8988T (cell line): ENCODE data around the gene DDX18.

ENCODE experiments used
- DNase-seq: peaks from one replicate; pipeline ENCODE4 v3.0.0; 2011

Gene DDX18

DNA sequence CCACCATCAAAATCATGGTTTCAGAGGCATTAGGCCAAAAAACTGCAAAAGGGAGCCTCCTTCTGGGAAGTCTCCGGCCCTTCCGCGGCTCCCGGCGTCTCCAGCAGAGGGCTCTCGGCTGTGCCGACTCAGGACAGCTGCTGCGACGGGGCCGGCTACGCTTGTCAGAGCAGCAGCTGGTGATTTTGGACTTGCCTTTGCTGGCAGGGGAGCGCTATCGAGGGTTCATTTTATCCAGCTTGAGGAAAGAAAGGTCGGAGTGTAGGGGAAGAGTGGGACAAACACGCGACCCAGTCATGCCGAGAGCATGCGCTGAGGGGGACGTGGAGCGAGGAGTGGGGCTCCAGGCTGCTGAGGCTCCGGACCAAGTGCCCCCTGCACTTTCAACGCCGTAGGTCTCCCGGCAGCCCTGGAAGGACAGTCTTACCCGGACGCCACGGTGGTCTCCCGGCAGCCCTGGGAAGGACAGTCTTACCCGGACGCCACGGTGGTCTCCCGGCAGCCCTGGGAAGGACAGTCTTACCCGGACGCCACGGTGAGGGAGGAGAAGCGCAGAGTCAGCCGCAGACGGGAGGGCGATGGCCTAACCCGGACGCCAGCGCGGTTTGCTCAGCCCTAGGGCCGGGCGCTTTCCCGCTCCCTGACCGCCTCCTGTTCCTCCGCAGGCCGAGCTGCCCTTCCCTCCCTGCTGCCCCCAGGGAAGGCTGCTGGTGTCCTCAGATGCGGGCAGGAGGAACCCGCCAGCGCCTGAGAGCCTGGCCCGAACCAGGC is 21.7 kb downstream of the DDX18 start:
- peak; percentile 49 for DNase-seq

DNA sequence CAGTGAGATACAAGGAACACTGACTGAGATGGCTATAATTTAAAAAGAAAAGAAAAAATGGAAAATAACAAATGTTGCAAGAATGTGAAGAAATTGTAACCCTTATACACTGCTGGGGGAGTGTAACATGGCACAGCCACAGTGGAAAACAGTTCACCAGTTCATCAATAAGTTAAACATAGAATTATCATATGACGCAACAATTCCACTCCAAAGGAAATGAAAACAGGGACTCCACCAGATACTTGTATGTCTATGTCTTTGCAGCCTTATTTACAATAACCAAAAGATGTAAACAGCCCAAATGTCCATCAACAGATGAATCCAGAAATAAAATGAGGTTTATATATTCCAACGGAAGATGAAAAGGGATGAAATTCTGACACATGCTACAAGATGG is 30.8 kb downstream of the DDX18 start:
- DNase-seq: no peak

DNA sequence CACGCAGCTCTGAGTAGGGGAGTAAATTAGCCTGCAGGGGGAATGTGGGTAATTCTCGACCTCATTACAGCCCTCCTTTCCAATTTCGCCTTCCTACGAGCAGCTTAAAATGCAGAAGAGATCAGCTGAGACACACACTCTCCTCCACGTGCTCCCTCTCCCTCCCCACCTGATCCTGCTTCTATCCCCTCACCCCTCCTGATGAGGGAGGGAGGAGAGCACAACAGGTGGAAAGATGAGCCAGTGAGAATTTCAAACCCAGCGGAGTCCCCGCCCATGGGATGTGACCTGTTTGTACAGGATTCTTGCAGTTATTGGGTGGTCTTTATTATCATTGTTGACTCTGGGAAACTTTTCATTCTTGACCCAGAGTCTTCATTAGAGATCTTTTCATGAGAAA is 35.5 kb downstream of the DDX18 start:
- DNase-seq: no peak

DNA sequence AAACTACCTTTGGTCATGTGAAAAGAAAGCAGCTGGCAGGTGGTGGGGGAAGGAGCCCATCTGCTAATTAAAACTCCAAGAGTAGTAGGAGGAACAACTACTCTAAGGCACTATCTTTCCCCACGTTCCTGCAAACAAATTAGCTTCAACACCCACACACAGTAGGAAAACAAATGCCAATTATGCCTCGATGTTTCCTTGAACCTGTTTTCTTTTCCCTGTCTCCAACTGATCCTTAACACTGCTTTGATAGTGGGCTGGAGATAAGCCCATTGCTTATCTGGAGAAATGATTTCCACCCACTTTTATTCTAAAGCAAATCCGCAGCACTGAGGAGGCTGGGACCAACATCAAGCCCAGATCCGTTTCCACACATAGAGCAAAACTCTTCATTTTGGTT is 36.0 kb downstream of the DDX18 start:
- DNase-seq: no peak

DNA sequence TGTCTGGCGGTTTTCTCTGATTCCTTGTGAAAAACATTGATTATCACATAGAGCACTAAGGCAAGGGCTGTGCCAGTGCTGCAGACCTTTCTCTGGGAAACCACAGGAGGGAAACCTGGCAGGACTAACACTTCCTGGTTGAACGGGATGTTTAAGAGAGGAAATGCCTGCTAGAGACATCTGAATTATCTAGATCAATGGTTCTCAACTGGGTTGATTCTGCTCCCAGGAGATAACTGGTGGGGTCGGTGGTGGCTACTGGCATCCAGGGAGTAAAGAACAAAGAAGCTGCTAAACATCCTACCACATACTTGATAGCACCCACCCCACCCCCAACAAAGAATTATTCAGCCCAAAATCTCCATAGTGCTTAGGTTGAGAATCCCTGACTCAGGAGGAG is 37.5 kb downstream of the DDX18 start:
- no peak for DNase-seq

DNA sequence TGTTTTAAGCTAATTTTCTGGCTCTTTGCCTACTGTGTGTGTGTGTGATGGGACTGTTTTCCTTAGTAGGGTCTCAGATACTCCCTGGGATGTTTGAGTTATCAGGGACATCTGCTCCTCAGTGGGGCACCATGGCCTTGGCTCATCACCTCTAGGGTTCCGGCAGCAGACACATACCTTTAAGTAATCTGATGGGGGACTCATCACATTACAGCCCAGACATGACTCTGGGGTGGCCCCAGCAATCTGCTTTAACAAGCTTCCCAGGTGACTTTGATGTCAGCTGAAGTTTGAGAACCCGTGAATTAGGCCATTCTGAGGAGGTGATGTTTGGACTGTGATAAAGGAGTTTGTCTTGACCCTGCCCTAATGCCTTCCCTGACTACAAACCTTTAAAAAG is 38.8 kb downstream of the DDX18 start:
- no peak for DNase-seq

DNA sequence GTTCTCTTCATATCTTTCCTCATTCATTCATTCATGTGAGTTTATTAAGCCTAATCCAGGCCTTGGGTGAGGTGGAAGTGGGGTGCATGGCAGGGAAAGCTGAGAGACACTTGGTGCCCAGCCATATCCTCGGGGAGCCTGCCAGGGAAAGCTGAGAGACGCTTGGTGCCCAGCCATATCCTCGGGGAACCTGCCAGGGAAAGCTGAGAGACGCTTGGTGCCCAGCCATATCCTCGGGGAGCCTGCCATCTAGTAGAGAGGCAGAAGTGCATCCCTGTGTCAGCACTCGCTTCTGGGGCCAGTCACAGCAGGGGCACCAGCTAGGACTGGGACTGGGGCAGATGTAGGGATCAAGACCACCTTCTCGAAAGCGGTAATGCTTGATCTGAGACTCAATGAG is 39.4 kb downstream of the DDX18 start:
- DNase-seq: no peak

DNA sequence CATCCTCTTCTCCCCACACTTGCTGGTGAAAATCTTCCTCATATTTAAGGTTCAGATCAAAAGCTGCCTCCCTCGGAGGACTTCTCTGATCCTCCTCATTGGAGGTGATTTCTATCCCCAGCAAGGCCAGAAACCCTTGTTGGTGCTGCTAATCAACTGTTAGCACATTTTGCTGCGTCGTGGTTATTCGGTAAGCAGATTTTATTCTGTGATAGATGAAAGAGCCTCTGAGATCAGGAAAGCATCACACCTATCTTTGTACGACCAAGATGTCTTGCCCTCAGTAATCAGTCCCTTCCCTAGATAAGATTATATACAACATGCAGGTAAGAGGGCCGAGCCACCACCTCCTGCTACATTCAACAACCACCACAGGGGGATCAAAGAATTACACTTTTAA is 40.1 kb downstream of the DDX18 start:
- DNase-seq: no peak

DNA sequence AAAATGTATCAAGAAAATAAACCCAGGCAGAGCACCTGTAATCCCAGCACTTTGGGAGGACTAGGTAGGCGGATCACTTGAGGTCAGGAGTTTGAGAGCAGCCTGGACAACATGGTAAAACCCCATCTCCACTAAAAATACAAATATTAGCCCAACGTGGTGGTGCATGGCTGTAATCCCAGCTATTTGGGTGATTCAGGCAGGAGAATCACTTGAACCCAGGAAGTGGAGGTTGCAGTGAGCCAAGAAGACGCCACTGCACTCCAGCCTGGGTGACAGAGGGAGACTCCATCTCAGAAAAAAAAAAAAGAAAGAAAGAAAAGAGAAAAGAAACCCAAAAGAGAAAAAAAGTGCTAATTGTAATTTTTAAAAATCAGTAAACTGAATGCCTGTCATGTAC is 41.4 kb downstream of the DDX18 start:
- DNase-seq: no peak

DNA sequence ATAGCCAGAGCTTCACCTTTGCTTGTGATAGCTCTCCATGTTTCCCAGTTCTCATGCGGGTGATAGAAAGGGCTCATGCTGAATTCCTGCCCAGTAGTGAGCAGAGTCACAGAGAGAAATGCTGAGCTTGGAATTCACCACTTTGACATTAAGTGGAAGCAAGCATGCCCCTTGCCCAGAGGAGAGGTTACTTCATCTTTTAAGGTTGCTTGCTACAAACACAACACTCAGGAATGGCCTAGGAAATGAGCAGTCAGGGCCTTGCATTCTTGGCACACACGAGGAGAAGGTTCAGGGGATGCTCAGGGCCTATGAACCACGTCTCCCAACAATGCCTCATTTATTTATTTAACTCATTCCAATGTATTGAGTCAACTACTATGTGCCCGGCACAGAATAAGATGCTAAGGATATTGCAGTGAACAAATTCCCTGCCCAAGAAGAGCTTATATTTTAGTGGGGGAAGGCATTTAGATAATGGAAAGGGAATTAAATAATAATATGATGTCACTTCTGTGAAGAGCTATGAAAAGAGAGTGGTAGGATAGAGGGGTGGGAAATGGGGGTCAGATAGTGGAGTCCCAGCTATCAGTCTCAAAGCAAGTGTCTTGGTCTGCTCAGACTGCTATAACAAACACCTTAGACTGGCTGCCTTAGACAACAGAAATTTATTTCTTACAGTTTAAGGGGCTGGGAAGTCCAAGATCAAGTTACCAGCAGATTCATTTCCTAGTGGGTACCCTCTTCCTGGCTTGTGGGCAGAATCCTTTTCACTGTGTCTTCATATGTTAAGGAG is 42.1 kb downstream of the DDX18 start:
- peak; percentile 78 for DNase-seq

DNA sequence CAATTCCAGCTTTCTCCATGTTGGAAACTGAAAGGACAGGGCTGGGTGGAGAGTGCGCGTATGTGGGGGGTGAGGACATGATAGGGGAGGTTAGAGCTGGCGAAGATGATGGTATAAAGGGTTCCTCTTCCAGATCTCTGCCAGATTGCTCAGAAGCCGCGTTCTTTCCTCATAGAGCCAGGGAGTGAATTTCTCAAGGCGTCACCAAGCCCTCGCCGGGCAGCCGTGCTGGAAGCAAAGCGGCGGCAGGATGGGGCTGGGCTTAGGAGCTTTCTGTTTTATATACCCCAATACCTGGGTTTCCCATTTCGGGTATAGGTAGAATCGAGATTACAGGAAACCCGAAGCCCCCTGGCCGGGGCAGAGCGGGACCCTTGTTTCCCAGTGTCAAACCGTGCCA is 43.8 kb downstream of the DDX18 start:
- no peak for DNase-seq

DNA sequence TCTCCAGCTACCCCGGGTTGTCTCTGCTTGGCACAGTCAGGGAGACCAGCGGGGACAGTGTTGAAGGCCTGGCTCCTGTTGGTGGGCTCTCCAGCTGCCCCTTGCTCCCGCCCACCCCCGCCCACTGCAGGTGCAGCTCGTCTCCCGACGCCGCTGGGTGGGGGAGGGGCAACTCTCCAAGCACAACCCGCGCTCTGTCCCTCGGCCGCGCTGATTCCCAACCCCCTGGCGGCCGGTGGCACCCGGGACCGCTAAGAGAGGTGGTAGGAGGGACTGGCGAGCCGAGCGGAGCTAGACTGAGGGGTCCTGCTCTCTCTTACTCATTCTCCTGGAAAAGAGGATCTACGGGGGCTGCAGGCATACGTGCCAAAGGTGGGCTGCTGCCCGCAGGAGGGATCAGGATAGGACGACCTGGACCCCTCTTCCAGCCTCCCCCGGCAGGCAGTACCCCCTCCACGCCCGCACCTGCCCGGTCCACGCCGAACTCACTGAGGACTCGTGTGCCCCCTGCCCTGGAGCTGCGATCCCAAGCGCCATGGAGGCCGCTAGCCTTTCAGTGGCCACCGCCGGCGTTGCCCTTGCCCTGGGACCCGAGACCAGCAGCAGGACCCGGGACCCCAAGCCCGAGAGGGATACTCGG is 44.5 kb downstream of the DDX18 start:
- no peak for DNase-seq

DNA sequence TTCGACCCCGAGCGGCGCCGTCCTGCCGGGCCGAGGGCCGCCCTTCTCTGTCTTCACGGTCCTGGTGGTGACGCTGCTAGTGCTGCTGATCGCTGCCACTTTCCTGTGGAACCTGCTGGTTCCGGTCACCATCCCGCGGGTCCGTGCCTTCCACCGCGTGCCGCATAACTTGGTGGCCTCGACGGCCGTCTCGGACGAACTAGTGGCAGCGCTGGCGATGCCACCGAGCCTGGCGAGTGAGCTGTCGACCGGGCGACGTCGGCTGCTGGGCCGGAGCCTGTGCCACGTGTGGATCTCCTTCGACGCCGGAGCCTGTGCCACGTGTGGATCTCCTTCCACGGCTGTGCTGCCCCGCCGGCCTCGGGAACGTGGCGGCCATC is 45.0 kb downstream of the DDX18 start:
- no peak for DNase-seq

DNA sequence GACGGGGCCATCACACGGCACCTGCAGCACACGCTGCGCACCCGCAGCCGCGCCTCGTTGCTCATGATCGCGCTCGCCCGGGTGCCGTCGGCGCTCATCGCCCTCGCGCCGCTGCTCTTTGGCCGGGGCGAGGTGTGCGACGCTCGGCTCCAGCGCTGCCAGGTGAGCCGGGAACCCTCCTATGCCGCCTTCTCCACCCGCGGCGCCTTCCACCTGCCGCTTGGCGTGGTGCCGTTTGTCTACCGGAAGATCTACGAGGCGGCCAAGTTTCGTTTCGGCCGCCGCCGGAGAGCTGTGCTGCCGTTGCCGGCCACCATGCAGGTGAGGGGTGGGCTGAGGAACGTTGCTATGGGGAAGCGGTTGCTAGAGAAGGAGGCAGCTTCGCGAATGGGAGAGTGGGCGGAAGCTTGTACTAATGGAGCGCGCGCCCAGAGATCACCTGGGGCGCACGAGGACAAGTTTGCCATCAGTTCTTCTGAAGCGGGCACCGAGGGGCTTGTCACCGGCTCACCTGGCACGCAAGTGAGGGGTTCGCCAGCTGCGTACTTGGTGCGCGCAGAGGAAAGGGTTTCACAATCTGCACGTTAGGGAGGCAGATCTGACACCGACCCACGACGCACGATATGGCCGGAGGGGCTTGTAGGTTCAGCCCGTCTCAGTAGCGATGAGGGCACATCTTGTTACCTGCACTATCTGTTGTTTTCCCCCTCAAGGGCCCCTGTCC is 45.6 kb downstream of the DDX18 start:
- DNase-seq: no peak

DNA sequence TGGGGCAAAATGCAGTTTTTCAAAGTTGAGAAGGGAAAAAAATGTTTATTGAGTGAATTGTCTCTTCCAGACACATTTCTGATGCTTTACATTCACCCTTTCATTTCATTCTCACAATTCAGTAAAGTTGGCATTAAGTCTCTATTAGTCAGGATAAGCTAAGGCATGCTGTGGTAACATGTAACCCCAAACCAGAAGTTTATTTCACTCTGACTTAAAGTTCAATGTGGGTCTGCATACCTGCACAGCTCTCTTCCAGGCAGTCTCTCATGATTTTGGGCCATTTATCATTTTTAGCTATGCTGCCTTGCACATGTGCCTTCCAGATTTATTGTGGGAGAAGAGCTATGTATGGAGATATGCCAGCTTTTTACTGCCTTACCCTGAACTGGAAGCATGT is 48.0 kb downstream of the DDX18 start:
- no peak for DNase-seq

DNA sequence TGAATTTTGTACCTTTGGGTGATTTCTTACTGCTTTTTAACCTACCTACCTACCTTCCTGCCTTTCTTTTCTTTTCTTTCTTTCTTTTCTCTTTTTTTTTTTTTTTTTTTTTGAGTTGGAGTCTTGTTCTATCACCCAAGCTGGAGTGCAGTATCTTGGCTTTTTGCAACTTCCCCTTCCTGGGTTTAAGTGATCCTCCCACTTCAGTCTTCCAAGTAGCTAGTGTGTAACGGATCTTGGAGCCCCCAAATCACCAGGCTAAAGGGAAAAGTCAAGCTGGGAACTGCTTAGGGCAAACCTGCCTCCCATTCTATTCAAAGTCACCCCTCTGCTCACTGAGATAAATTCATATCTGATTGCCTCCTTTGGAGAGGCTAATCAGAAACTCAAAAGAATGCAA is 61.3 kb downstream of the DDX18 start:
- DNase-seq: no peak

DNA sequence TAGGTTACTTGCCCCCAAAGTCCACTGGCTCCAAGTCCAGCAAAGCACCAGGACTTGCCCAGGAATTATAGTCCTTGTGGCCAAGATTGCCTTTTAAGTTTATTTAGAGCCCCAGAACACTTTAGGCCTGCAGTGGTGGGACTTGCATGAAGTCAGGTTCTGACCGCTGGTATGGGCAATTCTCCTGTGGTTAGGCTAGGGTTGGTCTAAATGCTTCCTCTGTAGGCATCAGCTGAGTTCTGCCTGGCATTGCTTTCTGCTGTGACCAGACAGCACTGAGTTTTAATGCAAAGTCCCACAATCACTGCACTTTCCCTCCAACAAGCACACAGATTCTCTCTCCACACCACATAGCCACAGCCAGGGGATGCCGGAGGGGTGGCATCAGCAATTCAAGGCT is 64.5 kb downstream of the DDX18 start:
- no peak for DNase-seq
